Caco-2 (cell line): ENCODE data around the gene DLST. TPM values are rescaled to one million over a fixed set of nuclear protein-coding genes. Genes with fewer than 3 reads are reported as not detected.

ENCODE experiments used
- BruUV-seq: library from RNA; stranded (reverse); fragments of 400-500 nt; replicated peaks from 2 replicates; lab custom pipeline; 2021; lab: Mats Ljungman, UMichigan
- CTCF ChIA-PET: fragments of 300-600 bp; sonication (Branson Sonifier 250); formaldehyde crosslinking; loops from one replicate; lab custom pipeline; 2022; ENCODE audit warnings: antibody characterized with exemption; lab: Charles Lee
- POLR2A ChIA-PET: fragments of 300-600 bp; sonication (Branson Sonifier 250); formaldehyde crosslinking; loops from one replicate; lab custom pipeline; 2022; ENCODE audit warnings: antibody characterized with exemption; lab: Charles Lee
- DNase-seq, 2 experiments: peaks; one replicate each; pipeline versions ENCODE4 v3.0.0 to v3.0.0-alpha.2; 2020 to 2022
- H3K27me3 ChIP-seq: replicated peaks from 2 replicates; pipeline ENCODE4 v1.6.0; 2011; ENCODE audit warnings: low read length; ENCODE audit not compliant: control insufficient read depth, insufficient read depth
- H3K36me3 ChIP-seq: 2 replicates; pipeline ENCODE4 v1.5.1; 2011; ENCODE audit warnings: low read length; ENCODE audit not compliant: control insufficient read depth, insufficient read depth
- H3K4me1 ChIP-seq: fragments of 250-450 bp; sonication (Bioruptor Pico); 2 replicates; pipeline ENCODE4 v1.5.1; 2020; ENCODE audit warnings: mild to moderate bottlenecking
- H3K4me3 ChIP-seq: 2 replicates; pipeline ENCODE4 v1.5.1; 2011; ENCODE audit warnings: low read depth, mild to moderate bottlenecking, control low read depth, low read length
- H3K9me3 ChIP-seq: fragments of 250-450 bp; sonication (Bioruptor Pico); 2 replicates; pipeline ENCODE4 v1.5.1; 2020; ENCODE audit warnings: mild to moderate bottlenecking, moderate library complexity
- H3K27ac Mint-ChIP-seq: one replicate; pipeline ENCODE4 v1.8.0; 2022; ENCODE audit warnings: mixed read lengths; ENCODE audit not compliant: unreplicated experiment
- H3K27me3 Mint-ChIP-seq: one replicate; pipeline ENCODE4 v1.8.0; 2022; ENCODE audit warnings: mixed read lengths; ENCODE audit not compliant: insufficient read depth, unreplicated experiment
- H3K36me3 Mint-ChIP-seq: one replicate; pipeline ENCODE4 v1.8.0; 2022; ENCODE audit warnings: mild to moderate bottlenecking, mixed read lengths; ENCODE audit not compliant: insufficient read depth, unreplicated experiment
- H3K4me1 Mint-ChIP-seq: one replicate; pipeline ENCODE4 v1.8.0; 2022; ENCODE audit warnings: low read depth, mixed read lengths; ENCODE audit not compliant: unreplicated experiment
- H3K4me3 Mint-ChIP-seq: one replicate; pipeline ENCODE4 v1.8.0; 2022; ENCODE audit warnings: mild to moderate bottlenecking, moderate library complexity, mixed read lengths; ENCODE audit not compliant: unreplicated experiment
- H3K9me3 Mint-ChIP-seq: one replicate; pipeline ENCODE4 v1.8.0; 2022; ENCODE audit warnings: mixed read lengths; ENCODE audit not compliant: unreplicated experiment
- intact Hi-C: fragments of 100-400 bp; cut with micrococcal nuclease; formaldehyde crosslinking; loops from one replicate; pipeline ENCODE4 v1.10.0; 2022; ENCODE audit not compliant: unreplicated experiment
- total RNA-seq: library from RNA; stranded (reverse); gene quantifications from 2 replicates; pipeline ENCODE4 v1.2.3, GENCODE V29; 2022
- TF ChIP-seq, protein P1 (sequence below), 2 experiments: fragments of 200-600 bp in 1 of 2; IDR thresholded peaks; 1 replicate in 1 of 2; 2 replicates in 1 of 2; pipeline versions ENCODE4 v1.5.1 to v1.8.0; 2011 to 2022; ENCODE audit warnings: antibody characterized with exemption in 1 of 2, control low read depth in 1 of 2, inconsistent platforms in 1 of 2, low read depth in 1 of 2, low read length in 1 of 2, mild to moderate bottlenecking in 1 of 2, moderate library complexity in 1 of 2; ENCODE audit not compliant: insufficient read depth in 1 of 2, severe bottlenecking in 1 of 2, unreplicated experiment in 1 of 2

The DLST gene
- total RNA-seq, 1 experiment from 2014 or later = 88.1 TPM

DNA sequence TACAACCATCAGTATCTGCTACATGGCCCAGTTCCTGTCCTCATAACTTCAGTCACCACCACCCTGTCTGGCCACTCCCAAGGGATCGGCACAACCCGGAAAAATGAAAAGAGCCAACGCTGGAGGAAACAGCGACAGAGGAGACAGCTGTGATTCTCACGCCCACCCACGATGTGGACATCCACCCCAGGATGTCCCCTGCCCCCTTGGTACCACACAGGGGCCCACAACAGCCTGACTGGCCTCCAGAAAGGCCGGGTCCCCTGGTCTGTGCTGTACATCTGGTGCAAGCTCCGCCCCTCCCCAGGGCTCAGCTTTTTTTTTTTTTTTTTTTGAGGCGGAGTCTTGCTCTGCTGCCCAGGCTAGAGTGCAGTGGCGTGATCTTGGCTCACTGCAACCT is 28.8 kb downstream of the DLST start:
- Mint-ChIP-seq H3K4me1 (no peaks in the 10 kb centered on the region), H3K27me3 (no peaks in the 10 kb centered on the region), H3K9me3 (no peaks in the 10 kb centered on the region), H3K36me3 (no peaks in the 10 kb centered on the region), H3K4me3 (no peak overlapping the region), H3K27ac (peak overlapping the region; percentile 57)
- intact Hi-C loops = no loop called here
- no peak overlapping the region for H3K4me3 ChIP-seq
- H3K36me3 ChIP-seq = no peaks in the 10 kb centered on the region
- no peak for DNase-seq
- TF ChIP-seq, protein P1, sequence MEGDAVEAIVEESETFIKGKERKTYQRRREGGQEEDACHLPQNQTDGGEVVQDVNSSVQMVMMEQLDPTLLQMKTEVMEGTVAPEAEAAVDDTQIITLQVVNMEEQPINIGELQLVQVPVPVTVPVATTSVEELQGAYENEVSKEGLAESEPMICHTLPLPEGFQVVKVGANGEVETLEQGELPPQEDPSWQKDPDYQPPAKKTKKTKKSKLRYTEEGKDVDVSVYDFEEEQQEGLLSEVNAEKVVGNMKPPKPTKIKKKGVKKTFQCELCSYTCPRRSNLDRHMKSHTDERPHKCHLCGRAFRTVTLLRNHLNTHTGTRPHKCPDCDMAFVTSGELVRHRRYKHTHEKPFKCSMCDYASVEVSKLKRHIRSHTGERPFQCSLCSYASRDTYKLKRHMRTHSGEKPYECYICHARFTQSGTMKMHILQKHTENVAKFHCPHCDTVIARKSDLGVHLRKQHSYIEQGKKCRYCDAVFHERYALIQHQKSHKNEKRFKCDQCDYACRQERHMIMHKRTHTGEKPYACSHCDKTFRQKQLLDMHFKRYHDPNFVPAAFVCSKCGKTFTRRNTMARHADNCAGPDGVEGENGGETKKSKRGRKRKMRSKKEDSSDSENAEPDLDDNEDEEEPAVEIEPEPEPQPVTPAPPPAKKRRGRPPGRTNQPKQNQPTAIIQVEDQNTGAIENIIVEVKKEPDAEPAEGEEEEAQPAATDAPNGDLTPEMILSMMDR (IDR thresholded peaks at IDR 0.05; ENCODE audit: insufficient read depth in 1 of 2, low read depth in 1 of 2, low read length in 1 of 2, severe bottlenecking in 1 of 2, unreplicated experiment in 1 of 2) = no peak
- H3K9me3 ChIP-seq = no peaks in the 10 kb centered on the region
- BruUV-seq = no TSS peak
- POLR2A ChIA-PET = no interaction called here
- CTCF ChIA-PET = interaction anchor here (1.2 kb wide), 1 partner anchor 49 kb away, joined by 4 read pairs; no protein-coding TSS in a partner anchor
- H3K27me3 ChIP-seq = no peaks in the 10 kb centered on the region
- H3K4me1 ChIP-seq = no peaks in the 10 kb centered on the region

DNA sequence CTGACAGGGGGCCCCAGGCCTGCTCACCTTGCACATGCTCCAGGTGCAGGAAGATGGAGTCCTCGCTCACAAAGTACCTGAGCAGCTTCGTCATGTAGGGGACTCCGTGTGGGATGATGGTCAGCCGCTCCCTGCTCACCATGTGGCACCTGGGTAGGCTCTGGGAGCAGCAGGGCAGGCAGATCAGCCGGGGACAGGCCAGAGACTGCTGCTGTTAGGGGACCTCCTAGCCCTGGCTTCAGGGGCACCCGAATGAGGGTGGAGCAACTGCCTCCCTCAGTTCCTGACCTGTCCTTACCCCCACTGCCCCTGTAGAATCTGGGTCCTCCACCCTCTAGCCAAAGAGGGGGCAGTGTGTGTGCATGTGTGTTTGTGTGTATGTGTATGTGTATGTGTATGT is 29.5 kb downstream of the DLST start:
- H3K36me3 Mint-ChIP-seq = peaks cover 4% of the 10 kb centered on the region
- H3K4me3 Mint-ChIP-seq = no peak overlapping the region
- Histone ChIP-seq H3K4me3 (no peak overlapping the region), H3K4me1 (no peaks in the 10 kb centered on the region), H3K27me3 (no peaks in the 10 kb centered on the region), H3K9me3 (no peaks in the 10 kb centered on the region), H3K36me3 (no peaks in the 10 kb centered on the region)
- CTCF ChIA-PET = interaction anchor here (0.6 to 1.8 kb wide), 3 partner anchors 12 to 177 kb away, joined by 3 to 7 read pairs (median 5); partner anchors contain the start of gene RPS6KL1
- H3K4me1 Mint-ChIP-seq = no peaks in the 10 kb centered on the region
- no TSS peak for BruUV-seq
- POLR2A ChIA-PET = no interaction called here
- no peak for DNase-seq
- H3K27me3 Mint-ChIP-seq = no peaks in the 10 kb centered on the region
- no peaks in the 10 kb centered on the region for H3K9me3 Mint-ChIP-seq
- no peak overlapping the region for H3K27ac Mint-ChIP-seq
- intact Hi-C loops = no loop called here
- TF ChIP-seq, protein P1 (IDR thresholded peaks at IDR 0.05; ENCODE audit: insufficient read depth in 1 of 2, low read depth in 1 of 2, low read length in 1 of 2, severe bottlenecking in 1 of 2, unreplicated experiment in 1 of 2) = no peak

DNA sequence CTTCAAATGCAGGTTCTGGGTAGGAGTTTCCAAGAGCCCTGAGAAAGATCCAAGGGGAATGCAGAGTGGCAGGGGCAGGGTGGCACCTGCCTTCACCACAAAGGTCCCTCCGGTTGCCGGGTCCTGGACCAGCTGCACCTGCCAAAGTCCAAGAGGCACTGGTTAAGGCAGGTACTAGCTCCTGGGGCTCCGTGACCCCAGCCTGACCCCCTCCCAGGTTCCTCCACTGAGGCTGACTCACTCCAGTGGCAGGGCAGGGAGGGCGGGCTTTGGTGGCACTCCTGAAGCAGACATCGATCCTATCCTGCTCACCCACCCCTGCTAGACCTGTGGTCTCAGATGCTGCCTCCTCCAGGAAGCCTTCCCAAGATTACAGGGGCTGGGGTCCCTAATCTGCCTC is 30.0 kb downstream of the DLST start:
- H3K9me3 Mint-ChIP-seq = no peaks in the 10 kb centered on the region
- H3K36me3 Mint-ChIP-seq = peaks cover 4% of the 10 kb centered on the region
- H3K27me3 Mint-ChIP-seq = no peaks in the 10 kb centered on the region
- H3K36me3 ChIP-seq = no peaks in the 10 kb centered on the region
- ChIA-PET CTCF (interaction anchor here (0.6 to 1.8 kb wide), 3 partner anchors 12 to 177 kb away, joined by 3 to 7 read pairs (median 5); partner anchors contain the start of gene RPS6KL1), POLR2A (no interaction called here)
- no peaks in the 10 kb centered on the region for H3K27me3 ChIP-seq
- no TSS peak for BruUV-seq
- H3K4me3 Mint-ChIP-seq = no peak overlapping the region
- TF ChIP-seq, protein P1 (IDR thresholded peaks at IDR 0.05; ENCODE audit: insufficient read depth in 1 of 2, low read depth in 1 of 2, low read length in 1 of 2, severe bottlenecking in 1 of 2, unreplicated experiment in 1 of 2) = no peak
- no peak overlapping the region for H3K4me3 ChIP-seq
- no peak for DNase-seq
- no peaks in the 10 kb centered on the region for H3K9me3 ChIP-seq
- intact Hi-C loops = no loop called here
- no peaks in the 10 kb centered on the region for H3K4me1 Mint-ChIP-seq
- H3K4me1 ChIP-seq = no peaks in the 10 kb centered on the region
- H3K27ac Mint-ChIP-seq = no peak overlapping the region
